ENCODE results near the gene GJC2.

DNA sequence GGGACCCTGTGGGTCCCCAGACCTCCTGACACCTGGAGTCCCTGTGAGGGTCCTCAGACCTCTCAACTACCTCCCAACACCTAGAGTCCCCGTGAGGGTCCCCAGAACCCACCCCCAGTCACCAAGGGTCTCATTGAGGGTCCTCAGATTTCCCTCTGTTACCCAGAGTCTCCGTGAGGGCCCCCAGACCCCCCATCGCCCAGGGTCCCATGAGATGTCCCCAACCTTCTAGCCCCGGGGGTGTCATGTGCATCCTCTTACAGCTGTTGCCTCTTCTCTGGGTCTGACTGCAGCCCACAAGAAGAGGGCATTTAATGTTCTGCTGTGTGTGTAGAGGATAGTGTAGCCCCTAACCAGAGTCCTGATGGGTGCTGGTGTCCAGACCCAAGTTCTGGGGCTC is 2.0 kb upstream of the GJC2 start:
- TF ChIP-seq, protein P1, sequence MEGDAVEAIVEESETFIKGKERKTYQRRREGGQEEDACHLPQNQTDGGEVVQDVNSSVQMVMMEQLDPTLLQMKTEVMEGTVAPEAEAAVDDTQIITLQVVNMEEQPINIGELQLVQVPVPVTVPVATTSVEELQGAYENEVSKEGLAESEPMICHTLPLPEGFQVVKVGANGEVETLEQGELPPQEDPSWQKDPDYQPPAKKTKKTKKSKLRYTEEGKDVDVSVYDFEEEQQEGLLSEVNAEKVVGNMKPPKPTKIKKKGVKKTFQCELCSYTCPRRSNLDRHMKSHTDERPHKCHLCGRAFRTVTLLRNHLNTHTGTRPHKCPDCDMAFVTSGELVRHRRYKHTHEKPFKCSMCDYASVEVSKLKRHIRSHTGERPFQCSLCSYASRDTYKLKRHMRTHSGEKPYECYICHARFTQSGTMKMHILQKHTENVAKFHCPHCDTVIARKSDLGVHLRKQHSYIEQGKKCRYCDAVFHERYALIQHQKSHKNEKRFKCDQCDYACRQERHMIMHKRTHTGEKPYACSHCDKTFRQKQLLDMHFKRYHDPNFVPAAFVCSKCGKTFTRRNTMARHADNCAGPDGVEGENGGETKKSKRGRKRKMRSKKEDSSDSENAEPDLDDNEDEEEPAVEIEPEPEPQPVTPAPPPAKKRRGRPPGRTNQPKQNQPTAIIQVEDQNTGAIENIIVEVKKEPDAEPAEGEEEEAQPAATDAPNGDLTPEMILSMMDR (IDR thresholded peaks at IDR 0.05; ENCODE audit: low read length) = no peak
- no peak for TF ChIP-seq EZH2 (optimal IDR thresholded peaks at IDR 0.05; ENCODE audit: low read depth, low read length)
